ENCODE measurements around the gene PARVA. TPM values are rescaled to one million over a fixed set of nuclear protein-coding genes. Genes with fewer than 3 reads are reported as not detected.
"Not testable (repeated sequence)": the region's sequence is repeated elsewhere in the genome, so short reads cannot be mapped to it uniquely, and the experiment has no call there.

Gene PARVA
- polyA plus RNA-seq, 1 donor from 2014 or later, result not detected

DNA sequence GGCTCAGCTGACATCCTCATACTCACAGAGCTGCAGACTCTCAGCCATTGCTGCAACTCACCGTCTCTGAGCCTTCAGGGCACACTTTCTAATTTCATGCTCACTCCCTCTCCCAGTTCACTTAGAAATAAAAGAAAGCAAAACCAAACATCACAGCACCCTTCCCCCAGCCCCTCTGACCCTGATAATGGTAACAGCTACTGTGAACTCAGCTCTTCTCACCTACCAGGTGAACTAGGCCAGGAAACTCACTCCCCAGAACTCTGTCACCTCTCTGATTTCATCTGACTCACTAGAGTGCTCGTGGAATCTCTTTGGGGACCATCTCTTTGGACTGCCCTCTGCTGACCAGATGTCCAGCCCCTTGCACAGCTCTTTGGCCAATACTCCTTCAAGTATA, 14.5 kb upstream of the PARVA start:
- no peaks in the 10 kb centered on the region for H3K4me1 Mint-ChIP-seq
- no peak overlapping the region for H3K27ac Mint-ChIP-seq
- no peaks in the 10 kb centered on the region for H3K36me3 Mint-ChIP-seq
- H3K27me3 Mint-ChIP-seq, result peaks cover 9% of the 10 kb centered on the region
- no peak overlapping the region for H3K4me3 Mint-ChIP-seq
- peaks cover 0 to 2% (median 0%) of the 10 kb centered on the region in 3 donors for H3K9me3 Mint-ChIP-seq

DNA sequence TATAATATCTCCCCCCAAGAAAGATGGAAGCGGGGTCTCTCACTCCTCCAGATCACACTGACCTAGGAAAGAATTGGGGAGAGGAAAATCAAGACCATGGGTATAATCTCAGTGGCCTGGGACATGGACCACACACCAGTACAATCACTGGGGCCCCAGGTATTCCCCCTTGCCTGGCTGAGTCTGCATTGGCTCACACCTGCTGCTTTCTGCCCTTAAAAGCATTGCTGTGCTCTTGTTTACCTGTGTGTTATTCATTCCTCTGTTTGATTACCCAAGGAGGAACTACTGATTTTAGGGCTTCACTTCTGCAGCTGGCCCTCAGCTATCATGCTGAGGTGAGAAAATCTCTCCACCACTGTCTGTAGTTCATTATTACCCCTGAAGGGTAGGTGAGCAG, 14.0 kb upstream of the PARVA start:
- H3K36me3 Mint-ChIP-seq, result no peaks in the 10 kb centered on the region
- H3K4me1 Mint-ChIP-seq, result no peaks in the 10 kb centered on the region
- no peak overlapping the region for H3K27ac Mint-ChIP-seq
- peaks cover 0 to 4% (median 0%) of the 10 kb centered on the region in 3 donors for H3K9me3 Mint-ChIP-seq
- H3K4me3 Mint-ChIP-seq, result no peak overlapping the region
- H3K27me3 Mint-ChIP-seq, result peaks cover 9% of the 10 kb centered on the region

DNA sequence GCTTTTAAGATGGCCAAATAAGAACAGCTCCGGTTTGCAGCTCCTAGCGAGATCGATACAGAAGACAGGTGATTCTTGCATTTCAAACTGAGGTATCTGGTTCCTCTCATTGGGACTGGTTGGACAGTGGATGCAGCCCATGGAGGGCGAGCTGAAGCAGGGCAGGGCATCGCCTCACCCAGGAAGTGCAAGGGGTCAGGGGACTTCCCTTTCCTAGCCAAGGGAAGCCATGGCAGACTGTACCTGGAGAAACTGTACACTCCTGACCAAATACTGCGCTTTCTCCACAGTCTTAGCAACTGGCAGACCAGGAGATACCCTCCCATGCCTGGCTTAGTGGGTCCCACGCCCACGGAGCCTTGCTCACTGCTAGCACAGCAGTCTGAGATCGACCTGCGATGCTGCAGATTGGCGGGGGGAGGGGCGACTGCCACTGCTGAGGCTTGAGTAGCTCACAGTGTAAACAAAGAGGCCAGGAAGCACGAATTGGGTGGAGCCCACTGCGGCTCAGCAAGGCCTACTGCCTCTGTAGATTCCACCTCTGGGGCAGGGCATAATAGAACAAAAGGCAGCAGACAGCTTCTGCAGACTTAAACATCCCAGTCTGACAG, 11.3 kb upstream of the PARVA start:
- not testable (repeated sequence) for H3K27ac Mint-ChIP-seq, H3K4me1 Mint-ChIP-seq, H3K27me3 Mint-ChIP-seq, H3K9me3 Mint-ChIP-seq, H3K4me3 Mint-ChIP-seq, H3K36me3 Mint-ChIP-seq

DNA sequence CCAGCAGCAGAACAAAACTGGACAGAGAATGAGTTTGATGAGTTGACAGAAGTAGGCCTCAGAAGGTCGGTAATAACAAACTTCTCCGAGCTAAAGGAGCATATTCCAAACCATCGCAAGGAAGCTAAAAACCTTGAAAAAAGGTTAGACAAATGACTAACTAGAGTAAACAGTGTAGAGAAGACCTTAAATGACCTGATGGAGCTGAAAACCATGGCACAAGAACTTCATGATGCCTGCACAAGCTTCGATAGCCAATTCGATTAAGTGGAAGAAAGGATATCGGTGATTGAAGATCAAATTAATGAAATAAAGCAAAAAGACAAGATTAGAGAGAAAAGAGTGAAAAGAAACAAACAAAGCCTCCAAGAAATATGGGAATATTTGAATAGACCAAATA, 10.3 kb upstream of the PARVA start:
- H3K4me1 Mint-ChIP-seq, H3K4me3 Mint-ChIP-seq, H3K27me3 Mint-ChIP-seq, H3K36me3 Mint-ChIP-seq, H3K27ac Mint-ChIP-seq, H3K9me3 Mint-ChIP-seq: not testable (repeated sequence)

DNA sequence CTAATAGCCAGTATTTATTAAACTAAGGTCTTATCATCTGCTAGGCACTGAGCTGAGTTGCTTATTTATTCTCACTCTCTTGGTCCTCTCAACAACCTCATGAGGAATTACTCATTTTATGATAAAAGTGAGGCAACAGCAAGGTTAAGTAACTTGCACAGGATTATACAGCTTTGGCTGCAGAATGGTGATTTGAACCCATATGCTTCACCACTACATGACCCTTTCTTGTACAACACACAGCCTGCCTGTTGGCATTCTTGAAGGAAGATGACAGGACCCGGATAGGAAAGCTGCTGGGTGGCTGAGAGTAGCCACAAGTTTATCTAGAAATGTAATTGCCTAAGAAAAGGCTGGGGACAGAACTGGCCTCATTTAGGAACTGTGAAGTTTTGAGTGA, 5.3 kb upstream of the PARVA start:
- H3K27ac Mint-ChIP-seq, result no peak overlapping the region
- peaks cover 11% of the 10 kb centered on the region for H3K27me3 Mint-ChIP-seq
- no peaks in the 10 kb centered on the region for H3K4me1 Mint-ChIP-seq
- no peaks in the 10 kb centered on the region for H3K36me3 Mint-ChIP-seq
- H3K4me3 Mint-ChIP-seq, result no peak overlapping the region
- peaks cover 0 to 4% (median 1%) of the 10 kb centered on the region in 3 donors for H3K9me3 Mint-ChIP-seq

DNA sequence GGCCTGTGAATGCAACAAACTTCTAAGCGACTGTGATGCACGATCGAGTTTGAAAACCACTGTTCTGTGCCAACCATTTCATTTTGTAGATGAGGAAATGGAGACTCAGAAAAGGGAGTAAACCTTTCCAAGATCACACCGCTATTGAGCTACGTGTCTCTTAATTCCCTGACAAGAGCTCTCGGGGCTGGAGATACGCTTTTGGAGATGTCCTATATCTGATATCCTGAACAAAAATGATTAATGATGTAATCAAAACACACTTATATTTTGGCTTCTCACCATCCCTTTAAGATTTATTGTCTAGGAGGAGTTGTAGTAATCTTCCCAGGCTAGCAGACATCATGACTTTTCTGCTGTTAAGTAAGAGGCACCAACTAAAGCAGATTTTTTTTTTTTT, 1.7 kb upstream of the PARVA start:
- peaks cover 25% of the 10 kb centered on the region for H3K27me3 Mint-ChIP-seq
- H3K27ac Mint-ChIP-seq, result no peak overlapping the region
- H3K36me3 Mint-ChIP-seq, result no peaks in the 10 kb centered on the region
- no peaks in the 10 kb centered on the region for H3K4me1 Mint-ChIP-seq
- no peak overlapping the region for H3K4me3 Mint-ChIP-seq
- H3K9me3 Mint-ChIP-seq, result peaks cover 0 to 5% (median 1%) of the 10 kb centered on the region in 3 donors

DNA sequence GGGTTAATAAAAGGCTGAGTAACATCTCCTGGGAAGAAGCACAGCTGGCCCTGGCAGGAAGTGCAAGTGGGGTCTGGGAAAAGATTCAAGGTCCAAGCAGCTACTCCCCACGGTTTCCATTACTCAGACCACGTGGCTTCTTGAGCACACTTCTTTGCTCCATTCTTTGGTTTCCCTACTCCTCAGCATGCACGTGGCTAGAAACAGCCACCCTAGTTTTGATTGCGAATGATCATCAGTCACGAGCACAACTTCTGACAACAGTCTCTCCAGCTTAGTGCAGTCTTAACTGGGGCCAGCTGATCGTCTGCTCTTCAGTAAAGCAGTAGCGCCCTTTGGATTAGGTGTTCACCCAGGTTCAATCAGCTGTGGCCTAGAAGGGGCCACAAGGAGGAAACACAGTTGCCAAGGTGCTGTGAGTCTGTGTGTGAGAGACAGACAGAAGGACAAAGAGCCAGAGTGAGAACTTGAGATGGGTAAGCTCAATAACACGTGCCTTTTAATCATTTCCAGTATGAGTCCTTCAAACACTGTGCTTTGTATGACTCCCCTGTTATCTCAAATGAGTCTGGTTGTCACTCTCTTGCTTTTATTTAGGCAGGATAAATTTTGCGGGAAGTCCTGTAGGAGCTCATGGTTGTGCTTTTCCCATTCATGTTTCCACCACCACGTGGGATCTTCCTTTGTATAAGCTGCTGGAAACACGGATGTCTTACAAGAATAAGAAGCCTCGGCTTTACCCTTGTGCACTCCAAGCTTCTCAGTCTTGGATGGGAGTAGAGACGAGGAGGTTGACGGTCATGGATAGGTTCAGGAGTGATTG, 901 bp upstream of the PARVA start:
- Mint-ChIP-seq H3K27ac (peak overlapping the region in 1 of 3 donors; percentile 12), H3K27me3 (peaks cover 25% of the 10 kb centered on the region), H3K36me3 (no peaks in the 10 kb centered on the region), H3K4me3 (peak overlapping the region in 1 of 4 donors; percentile 71), H3K4me1 (no peaks in the 10 kb centered on the region), H3K9me3 (peaks cover 0 to 5% (median under 1%) of the 10 kb centered on the region in 3 donors)

DNA sequence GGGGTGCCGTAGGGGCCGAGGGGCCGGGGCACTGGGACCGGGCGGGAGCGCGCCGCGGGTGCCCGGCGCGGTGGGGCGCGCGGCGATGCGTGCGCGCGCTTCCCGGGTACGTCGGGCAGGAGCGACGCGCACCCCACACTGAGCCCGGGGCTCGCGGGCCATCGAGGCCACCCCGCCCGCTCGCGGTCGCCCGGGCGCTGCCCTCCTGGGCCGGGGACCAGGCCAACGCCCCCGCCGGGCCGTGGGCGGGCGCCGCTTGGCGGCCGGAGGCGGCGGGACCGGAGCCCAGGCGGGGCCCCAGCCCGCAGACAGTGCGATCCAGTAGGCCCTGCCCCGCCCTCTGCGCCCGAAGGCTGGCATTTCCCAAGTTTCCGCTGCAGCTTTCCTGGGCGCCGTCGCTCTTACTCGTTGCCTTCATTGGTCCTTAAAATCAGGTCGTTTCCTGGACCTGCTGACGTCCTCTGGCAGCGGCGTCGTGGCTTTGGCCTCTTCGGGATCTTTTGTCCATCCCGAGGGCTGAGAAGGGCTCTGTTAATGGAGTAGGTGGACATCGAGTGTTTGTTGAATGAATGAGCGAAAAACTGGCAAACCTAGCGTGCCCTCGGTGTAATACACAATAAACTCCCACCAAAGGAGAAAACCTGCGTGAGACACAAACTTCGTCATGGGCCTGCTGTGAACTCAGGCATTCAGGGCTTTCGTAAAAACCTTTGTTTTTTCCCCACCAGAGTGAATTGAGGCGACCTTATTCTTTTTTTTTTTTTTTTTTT, 638 bp downstream of the PARVA start:
- H3K4me1 Mint-ChIP-seq, result no peaks in the 10 kb centered on the region
- peaks cover 0 to 6% (median 0%) of the 10 kb centered on the region in 3 donors for H3K9me3 Mint-ChIP-seq
- peak overlapping the region in 2 of 4 donors; percentile 58 for H3K4me3 Mint-ChIP-seq
- H3K36me3 Mint-ChIP-seq, result no peaks in the 10 kb centered on the region
- H3K27me3 Mint-ChIP-seq, result peaks cover 25% of the 10 kb centered on the region
- no peak overlapping the region for H3K27ac Mint-ChIP-seq

DNA sequence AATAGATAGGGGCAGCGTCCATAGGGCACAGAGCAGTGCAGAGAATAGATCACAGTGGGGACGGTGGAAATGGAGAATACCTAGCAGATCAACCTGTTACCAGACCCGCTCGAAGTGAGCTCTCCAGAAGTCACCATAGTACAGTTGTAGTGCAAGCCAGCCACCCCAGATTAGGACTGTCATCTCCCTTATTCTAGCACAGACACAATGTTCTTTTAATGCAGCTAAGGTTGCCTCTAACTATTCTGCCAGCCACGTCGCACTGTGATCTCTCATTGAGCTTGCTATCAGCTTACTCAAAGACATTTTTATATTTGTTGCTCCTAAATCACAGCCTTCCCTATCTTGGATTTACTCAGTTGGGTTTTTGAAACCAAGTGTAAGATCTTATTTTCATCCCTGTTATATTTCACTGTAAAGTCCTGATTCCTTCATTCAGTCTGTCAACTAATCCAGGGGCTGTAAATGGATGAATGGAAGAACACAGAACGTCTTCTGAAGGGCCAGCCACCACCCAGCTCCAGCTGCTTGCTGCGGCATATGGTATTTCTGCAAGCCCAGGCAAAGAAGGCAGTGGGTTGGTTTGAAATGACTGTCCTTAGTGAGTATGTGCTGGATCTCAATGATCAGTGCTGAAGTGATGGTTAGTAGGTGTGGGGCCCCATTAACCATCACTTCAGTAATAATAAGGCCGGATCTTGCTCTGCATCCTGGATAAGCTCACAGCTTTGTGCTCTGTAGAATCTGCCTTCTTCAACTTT, 3.4 kb downstream of the PARVA start:
- H3K9me3 Mint-ChIP-seq, result peaks cover 0 to 8% (median 0%) of the 10 kb centered on the region in 3 donors
- no peaks in the 10 kb centered on the region for H3K36me3 Mint-ChIP-seq
- peaks cover 23% of the 10 kb centered on the region for H3K27me3 Mint-ChIP-seq
- no peak overlapping the region for H3K27ac Mint-ChIP-seq
- H3K4me1 Mint-ChIP-seq, result no peaks in the 10 kb centered on the region
- no peak overlapping the region for H3K4me3 Mint-ChIP-seq

DNA sequence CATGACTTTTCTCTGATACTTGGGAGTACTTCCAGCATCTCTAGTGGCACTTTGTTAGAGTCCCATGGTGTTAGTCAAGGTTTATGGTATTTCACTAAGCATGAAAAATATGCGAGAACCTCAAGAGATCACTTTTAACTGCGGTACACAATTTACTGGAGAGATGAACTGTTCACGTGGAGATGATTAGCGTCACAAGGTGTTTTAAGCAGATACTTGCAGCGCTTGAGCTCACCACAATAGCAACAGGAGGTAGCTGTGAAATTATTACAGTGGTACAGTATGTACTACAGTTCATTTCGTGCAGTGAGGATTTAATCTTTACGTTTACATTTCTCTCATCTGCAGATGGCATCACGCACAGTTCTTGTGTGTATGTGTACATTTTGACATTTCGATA, 4.5 kb downstream of the PARVA start:
- Mint-ChIP-seq H3K4me3 (no peak overlapping the region), H3K9me3 (peaks cover 0 to 11% (median 0%) of the 10 kb centered on the region in 3 donors), H3K36me3 (no peaks in the 10 kb centered on the region), H3K27me3 (peaks cover 19% of the 10 kb centered on the region), H3K4me1 (no peaks in the 10 kb centered on the region), H3K27ac (no peak overlapping the region)

DNA sequence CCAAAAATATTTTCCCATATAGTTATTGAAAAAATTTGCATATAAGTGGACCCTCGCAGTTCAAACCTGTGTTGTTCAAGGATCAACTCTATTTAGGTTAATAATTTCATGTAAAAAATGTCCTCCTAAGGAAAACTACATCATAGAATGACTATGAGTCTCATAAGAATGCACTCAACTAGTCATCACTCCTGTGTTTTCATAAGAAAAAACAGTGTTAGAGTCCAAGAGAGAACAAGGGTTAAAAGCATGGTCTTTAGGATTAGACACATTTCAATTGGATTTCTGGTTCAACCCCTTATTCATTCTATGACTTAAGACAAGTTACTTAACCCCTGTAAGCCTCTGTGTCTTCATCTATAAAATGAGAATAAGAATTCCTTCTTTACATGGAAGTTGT, 5.1 kb downstream of the PARVA start:
- Mint-ChIP-seq H3K27ac (no peak overlapping the region), H3K27me3 (peaks cover 17% of the 10 kb centered on the region), H3K36me3 (no peaks in the 10 kb centered on the region), H3K4me3 (no peak overlapping the region), H3K9me3 (peaks cover 0 to 11% (median 0%) of the 10 kb centered on the region in 3 donors), H3K4me1 (no peaks in the 10 kb centered on the region)

DNA sequence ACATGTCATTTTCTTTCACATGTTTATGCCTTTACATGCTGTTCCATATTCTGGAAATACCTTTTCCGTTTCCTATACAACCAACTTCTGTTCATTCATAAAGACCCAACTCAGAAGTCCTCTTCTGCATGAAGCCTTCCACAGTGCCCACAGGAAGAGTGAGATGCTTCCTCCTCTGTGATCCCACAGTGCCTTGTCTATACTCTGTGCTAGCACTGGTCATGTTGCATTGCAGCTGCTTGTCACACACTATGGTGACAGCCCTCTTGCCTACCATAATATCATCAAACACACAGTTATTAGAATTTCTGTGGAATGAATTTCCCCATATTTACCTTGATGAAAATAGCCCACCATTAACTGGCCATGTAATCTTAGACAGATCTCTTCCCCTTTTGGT, 8.9 kb downstream of the PARVA start:
- Mint-ChIP-seq H3K36me3 (no peaks in the 10 kb centered on the region), H3K27ac (no peak overlapping the region), H3K27me3 (peaks cover 2% of the 10 kb centered on the region), H3K9me3 (peaks cover 0 to 6% (median 0%) of the 10 kb centered on the region in 3 donors), H3K4me3 (no peak overlapping the region), H3K4me1 (no peaks in the 10 kb centered on the region)

DNA sequence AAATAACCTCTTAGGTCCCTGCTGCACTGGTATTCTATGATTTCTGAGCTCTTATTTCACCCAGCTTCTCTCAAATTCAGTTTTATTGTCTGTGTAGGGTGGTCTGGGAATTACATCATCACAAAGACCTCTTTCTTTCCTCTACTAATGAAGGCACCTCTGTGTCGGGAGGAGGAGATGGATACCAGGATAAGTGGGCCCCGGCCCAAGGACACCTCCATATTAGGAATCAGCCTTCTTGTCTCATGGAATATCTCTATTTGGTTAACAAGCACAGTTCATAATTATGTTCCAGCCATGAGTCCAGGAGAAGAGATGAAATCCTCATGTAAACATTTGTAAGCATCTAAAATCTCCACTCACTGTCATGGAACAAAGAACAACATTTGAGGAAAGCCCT, 9.4 kb downstream of the PARVA start:
- Mint-ChIP-seq H3K36me3 (no peaks in the 10 kb centered on the region), H3K9me3 (peaks cover 0 to 6% (median 0%) of the 10 kb centered on the region in 3 donors), H3K27me3 (peaks cover 2% of the 10 kb centered on the region), H3K27ac (no peak overlapping the region), H3K4me3 (no peak overlapping the region), H3K4me1 (no peaks in the 10 kb centered on the region)

DNA sequence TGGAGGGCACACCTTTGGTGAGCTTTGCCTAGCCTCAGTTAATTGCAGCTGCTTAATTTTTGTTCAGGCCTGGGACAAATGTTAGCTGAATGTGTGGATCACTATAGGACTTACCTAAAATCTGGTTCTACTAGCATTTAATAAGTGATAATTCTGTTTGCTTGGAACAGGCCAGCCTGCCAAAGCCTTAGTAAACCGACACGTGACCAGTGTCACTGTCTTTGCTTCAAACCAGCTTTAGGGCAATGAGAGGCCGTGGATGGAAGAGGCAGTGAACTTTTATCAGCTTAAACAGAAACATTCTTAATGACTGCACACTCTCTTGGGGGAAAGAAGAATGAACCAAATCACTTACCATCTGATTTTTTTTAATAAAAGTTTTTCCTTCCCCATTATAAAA, 10.8 kb downstream of the PARVA start:
- Mint-ChIP-seq H3K9me3 (peaks cover 0 to 4% (median 2%) of the 10 kb centered on the region in 3 donors), H3K4me3 (no peak overlapping the region), H3K4me1 (no peaks in the 10 kb centered on the region), H3K27ac (no peak overlapping the region), H3K27me3 (peaks cover 2% of the 10 kb centered on the region), H3K36me3 (no peaks in the 10 kb centered on the region)
